Fibroblast of mammary gland (primary cell): ENCODE measurements around the gene LYSMD1.

Source experiments
- DNase-seq: peaks from one replicate; pipeline ENCODE4 v3.0.0-alpha.2; 2010; ENCODE audit warnings: low read depth
- H3K4me3 ChIP-seq: 2 replicates; pipeline ENCODE4 v1.5.1; 2011; ENCODE audit warnings: low read depth, mild to moderate bottlenecking, low read length, moderate library complexity; ENCODE audit not compliant: control insufficient read depth
- TF ChIP-seq, protein P1 (sequence below): conservative IDR thresholded peaks from 2 replicates; pipeline ENCODE4 v1.5.1; 2011; ENCODE audit warnings: low read depth, low read length, inconsistent platforms; ENCODE audit not compliant: control insufficient read depth, insufficient read depth

The LYSMD1 gene

DNA sequence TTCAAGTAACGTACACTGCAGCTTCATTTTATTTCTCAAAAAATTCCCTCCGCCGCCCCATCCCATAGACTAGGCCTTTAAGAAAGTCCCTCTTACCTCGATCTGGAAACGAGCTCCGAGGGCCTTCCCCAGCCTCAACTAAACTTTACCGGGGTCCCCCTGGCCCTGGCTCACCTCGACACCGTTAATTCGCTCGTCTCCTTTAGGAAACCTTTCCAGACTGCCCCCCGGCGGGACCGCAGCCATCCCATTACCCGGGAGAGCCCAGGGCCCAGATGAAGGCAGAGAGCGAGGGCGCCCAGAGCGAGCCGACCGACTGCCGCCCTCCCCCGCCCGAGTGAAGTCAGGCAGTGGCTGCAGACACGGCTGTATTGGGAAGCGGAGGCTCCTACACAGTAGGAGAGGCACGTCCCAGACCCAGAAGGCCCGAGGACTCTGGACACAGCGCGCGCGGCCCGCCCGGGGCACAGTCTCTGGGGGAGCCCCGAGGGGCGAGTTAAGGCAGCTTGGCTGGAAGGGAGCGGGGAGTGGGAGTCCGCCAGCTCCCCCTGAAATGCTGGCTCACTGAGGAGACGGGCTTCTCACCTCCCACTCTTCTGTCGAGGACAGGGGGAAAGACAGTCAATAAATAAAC lies 33.9 kb downstream of the LYSMD1 start:
- H3K4me3 ChIP-seq, result peak overlapping the region; percentile 23
- DNase-seq, result peak; percentile 25
- TF ChIP-seq, protein P1, sequence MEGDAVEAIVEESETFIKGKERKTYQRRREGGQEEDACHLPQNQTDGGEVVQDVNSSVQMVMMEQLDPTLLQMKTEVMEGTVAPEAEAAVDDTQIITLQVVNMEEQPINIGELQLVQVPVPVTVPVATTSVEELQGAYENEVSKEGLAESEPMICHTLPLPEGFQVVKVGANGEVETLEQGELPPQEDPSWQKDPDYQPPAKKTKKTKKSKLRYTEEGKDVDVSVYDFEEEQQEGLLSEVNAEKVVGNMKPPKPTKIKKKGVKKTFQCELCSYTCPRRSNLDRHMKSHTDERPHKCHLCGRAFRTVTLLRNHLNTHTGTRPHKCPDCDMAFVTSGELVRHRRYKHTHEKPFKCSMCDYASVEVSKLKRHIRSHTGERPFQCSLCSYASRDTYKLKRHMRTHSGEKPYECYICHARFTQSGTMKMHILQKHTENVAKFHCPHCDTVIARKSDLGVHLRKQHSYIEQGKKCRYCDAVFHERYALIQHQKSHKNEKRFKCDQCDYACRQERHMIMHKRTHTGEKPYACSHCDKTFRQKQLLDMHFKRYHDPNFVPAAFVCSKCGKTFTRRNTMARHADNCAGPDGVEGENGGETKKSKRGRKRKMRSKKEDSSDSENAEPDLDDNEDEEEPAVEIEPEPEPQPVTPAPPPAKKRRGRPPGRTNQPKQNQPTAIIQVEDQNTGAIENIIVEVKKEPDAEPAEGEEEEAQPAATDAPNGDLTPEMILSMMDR, result no peak

GRCh38 chr1:151130987-151131586 lies 34.6 kb downstream of the LYSMD1 start:
- peak overlapping the region; percentile 23 for H3K4me3 ChIP-seq

GRCh38 chr1:151128800-151129199 lies 36.9 kb downstream of the LYSMD1 start:
- TF ChIP-seq, protein P1, result no peak
- no peak overlapping the region for H3K4me3 ChIP-seq
- DNase-seq, result no peak

More at GRCh38 chr1:151130987-151131586, 34.6 kb downstream of the LYSMD1 start:
- TF ChIP-seq, protein P1, result no peak
- peak; percentile 81 for DNase-seq

DNA sequence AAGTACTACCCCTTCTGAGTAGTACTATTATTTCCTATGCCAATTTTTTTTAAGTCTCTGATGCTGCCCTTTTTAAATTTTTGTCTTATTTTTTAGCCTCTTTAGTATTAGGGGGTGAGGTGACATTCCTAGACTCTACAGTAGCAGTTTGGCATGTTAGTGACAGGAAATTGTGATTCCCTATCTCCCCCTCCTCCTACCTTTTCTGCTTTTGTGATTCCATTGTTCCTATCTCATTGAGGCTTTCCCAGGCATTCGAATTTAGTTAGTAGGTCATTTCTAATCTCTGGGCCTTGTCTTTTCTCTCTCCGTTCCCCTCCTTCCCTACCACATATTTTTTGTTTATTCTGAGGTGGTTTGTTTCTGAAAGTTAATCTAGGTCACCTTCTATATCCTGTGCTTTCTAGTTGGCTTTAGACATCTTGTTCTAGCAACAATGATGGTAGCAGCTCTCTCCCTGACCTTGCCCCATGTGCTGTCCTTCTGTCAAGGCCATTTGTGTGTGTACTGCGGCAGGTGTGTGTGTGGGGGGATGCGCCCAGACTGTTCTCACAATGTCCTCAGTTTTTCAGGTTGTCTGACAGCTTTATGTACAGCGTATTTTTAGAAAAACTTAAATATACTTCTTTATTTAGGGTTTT lies 40.8 kb downstream of the LYSMD1 start:
- DNase-seq, result no peak
- H3K4me3 ChIP-seq, result no peak overlapping the region
- TF ChIP-seq, protein P1, result no peak

DNA sequence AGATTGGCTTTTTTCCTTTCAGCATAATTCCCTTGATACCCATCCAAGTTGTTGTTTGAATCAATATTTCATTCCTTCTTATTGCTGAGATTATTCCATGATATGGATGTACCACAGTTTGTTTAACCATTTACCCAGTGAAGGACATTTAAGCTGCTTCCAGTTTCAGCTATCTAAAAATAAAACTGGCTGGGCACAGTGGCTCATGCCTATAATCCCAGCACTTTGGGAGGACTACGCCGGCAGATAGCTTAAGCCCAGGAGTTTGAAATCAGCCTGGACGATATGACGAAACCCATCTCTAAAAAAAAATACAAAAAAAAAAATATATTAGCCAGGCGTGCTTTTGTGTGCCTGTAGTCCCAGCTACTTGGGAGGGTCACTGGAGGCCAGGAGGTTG lies 51.8 kb downstream of the LYSMD1 start:
- no peak overlapping the region for H3K4me3 ChIP-seq
- TF ChIP-seq, protein P1, result no peak
- DNase-seq, result no peak
